Neural progenitor cell (in vitro differentiated cells): ENCODE results near the gene EFCAB8.

ENCODE experiments used
- CTCF ChIP-seq: fragments of 200-600 bp; sonication (generic); IDR thresholded peaks from 2 replicates; pipeline ENCODE4 v1.5.1; 2017; ENCODE audit warnings: antibody characterized with exemption, mild to moderate bottlenecking
- EZH2 ChIP-seq: fragments of 200-600 bp; sonication (generic); IDR thresholded peaks from 2 replicates; pipeline ENCODE4 v1.6.1; 2017; ENCODE audit warnings: antibody characterized with exemption, mild to moderate bottlenecking, moderate library complexity
- EZH2phosphoT487 ChIP-seq: fragments of 200-600 bp; sonication (generic); IDR thresholded peaks from 2 replicates; pipeline ENCODE4 v1.6.1; 2017; ENCODE audit warnings: antibody characterized with exemption

DNA sequence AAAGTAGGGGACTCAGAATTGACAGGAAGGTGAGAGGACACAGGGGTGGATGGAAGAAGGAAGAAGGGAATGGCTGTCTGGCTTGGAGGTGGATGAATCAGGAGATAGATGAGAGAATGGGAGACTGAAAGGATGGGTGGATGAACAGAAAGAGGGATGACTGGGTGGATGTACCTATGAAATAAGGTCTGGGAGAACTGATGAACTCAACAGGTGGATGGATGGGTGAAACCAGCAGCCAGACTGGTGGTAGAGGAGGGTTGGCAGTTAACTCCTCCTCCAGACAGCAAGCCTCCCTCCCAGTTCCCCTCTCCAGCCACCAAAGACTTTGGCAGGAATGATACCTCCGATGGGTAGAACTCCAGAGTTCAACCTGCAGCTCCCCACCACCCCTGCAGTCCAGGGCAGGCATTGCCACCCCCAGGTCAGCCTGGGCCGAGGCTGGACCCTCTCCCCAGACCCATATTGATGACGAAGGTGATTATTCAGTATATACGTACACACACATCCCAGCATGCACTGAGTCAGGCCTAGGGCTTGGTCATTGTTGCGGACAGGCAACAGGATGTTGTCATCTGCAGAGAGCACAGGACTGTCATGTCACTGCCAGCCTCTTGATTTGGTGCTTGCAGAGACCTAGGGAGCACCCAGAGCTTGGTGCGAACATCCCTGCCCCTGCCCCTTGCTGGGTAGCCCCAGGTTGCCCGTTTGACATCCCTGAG is 143.5 kb downstream of the EFCAB8 start:
- TF ChIP-seq CTCF (no peak), EZH2 (no peak), EZH2phosphoT487 (no peak)
